BLaER1 (cell line): ENCODE measurements around the gene CLEC2D.
A peak's percentile ranks its signal among the peaks of the same experiment; 100 is the strongest.
"Not testable (repeated sequence)": the region's sequence is repeated elsewhere in the genome, so short reads cannot be mapped to it uniquely, and the experiment has no call there.

Source experiments
- H3K27ac ChIP-seq: shearing (Covaris generic); formaldehyde crosslinking; 2 replicates; pipeline ENCODE4 v1.8.1; 2022
- H3K27me3 ChIP-seq: shearing (Covaris generic); formaldehyde crosslinking; 2 replicates; pipeline ENCODE4 v1.8.1; 2022
- H3K36me3 ChIP-seq: shearing (Covaris generic); formaldehyde crosslinking; 2 replicates; pipeline ENCODE4 v1.8.1; 2022
- H3K4me1 ChIP-seq: shearing (Covaris generic); formaldehyde crosslinking; 2 replicates; pipeline ENCODE4 v1.8.1; 2022
- H3K4me2 ChIP-seq: shearing (Covaris generic); formaldehyde crosslinking; 2 replicates; pipeline ENCODE4 v1.8.1; 2022
- H3K4me3 ChIP-seq: shearing (Covaris generic); formaldehyde crosslinking; 2 replicates; pipeline ENCODE4 v1.8.1; 2022
- H3K9ac ChIP-seq: shearing (Covaris generic); formaldehyde crosslinking; 2 replicates; pipeline ENCODE4 v1.8.1; 2022
- H3K9me3 ChIP-seq: shearing (Covaris generic); formaldehyde crosslinking; 2 replicates; pipeline ENCODE4 v1.8.1; 2022
- H4K20me1 ChIP-seq: shearing (Covaris generic); formaldehyde crosslinking; 2 replicates; pipeline ENCODE4 v1.8.1; 2022
- Cebpa-rat ChIP-seq: shearing (Covaris generic); IDR thresholded peaks from 2 replicates; pipeline ENCODE4 v1.8.1; 2022

Gene CLEC2D

DNA sequence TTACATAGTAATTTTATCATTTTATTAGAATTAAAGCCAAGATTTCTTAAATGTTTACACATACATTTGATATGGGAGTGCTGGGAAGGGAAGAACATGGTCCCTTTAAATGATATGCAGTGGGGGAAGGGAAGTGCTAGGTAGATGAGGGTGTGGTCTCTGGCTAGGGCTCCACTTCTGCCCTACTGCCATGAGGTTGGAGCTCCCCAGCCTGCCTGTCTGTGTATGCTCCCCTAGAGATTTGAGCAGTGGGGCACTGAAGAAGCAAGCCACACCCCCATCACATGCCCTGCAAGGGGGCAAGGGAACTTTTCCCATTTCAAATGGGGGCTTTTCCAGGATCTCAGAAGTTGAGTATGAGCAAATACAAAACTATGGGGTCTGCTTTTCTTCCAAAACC lies 37.8 kb downstream of the CLEC2D start:
- Histone ChIP-seq H3K9me3 (peaks cover 11% of the 10 kb centered on the region), H3K4me2 (0 out of 2 replicates have a peak overlapping the region, but pooled peaks have one; percentile 21), H3K4me1 (peaks cover 19% of the 10 kb centered on the region), H3K27me3 (no peaks in the 10 kb centered on the region), H3K36me3 (no peaks in the 10 kb centered on the region), H3K4me3 (no peak overlapping the region), H4K20me1 (no peaks in the 10 kb centered on the region), H3K9ac (no peak overlapping the region), H3K27ac (no peak overlapping the region)
- TF ChIP-seq Cebpa-rat, result no peak

GRCh38 chr12:9707864-9708808 lies 38.6 kb downstream of the CLEC2D start:
- peaks cover 22% of the 10 kb centered on the region for H3K4me1 ChIP-seq
- H3K9me3 ChIP-seq, result peaks cover 11% of the 10 kb centered on the region
- H4K20me1 ChIP-seq, result no peaks in the 10 kb centered on the region
- H3K36me3 ChIP-seq, result no peaks in the 10 kb centered on the region
- H3K4me3 ChIP-seq, result no peak overlapping the region
- H3K4me2 ChIP-seq, result 0 out of 2 replicates have a peak overlapping the region, but pooled peaks have one; percentile 21
- no peak overlapping the region for H3K27ac ChIP-seq
- TF ChIP-seq Cebpa-rat, result no peak
- H3K27me3 ChIP-seq, result no peaks in the 10 kb centered on the region
- no peak overlapping the region for H3K9ac ChIP-seq

DNA sequence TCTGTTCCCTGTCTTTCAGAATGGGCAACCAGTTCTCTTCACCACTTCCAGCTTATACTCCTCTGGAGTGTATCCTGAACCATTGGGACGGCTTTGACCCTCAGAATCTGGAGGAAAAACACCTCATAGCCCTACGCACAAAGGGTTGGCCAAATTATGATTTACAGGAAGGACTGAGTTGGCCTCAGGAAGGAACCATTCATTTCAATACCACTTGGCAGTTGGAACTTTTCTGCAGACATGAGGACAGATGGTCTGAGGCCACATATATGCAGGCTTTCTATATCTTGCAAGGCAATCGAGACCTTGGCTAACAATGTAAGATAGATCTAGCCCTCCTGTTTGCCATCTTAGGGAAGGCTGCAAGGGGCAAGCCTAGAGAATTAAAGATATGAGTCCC lies 39.3 kb downstream of the CLEC2D start:
- Histone ChIP-seq H3K27me3 (no peaks in the 10 kb centered on the region), H3K36me3 (no peaks in the 10 kb centered on the region), H3K9me3 (peaks cover 11% of the 10 kb centered on the region), H3K4me3 (no peak overlapping the region), H3K4me1 (peaks cover 27% of the 10 kb centered on the region), H3K4me2 (no peak overlapping the region), H3K27ac (no peak overlapping the region), H4K20me1 (no peaks in the 10 kb centered on the region), H3K9ac (no peak overlapping the region)
- no peak for TF ChIP-seq Cebpa-rat

DNA sequence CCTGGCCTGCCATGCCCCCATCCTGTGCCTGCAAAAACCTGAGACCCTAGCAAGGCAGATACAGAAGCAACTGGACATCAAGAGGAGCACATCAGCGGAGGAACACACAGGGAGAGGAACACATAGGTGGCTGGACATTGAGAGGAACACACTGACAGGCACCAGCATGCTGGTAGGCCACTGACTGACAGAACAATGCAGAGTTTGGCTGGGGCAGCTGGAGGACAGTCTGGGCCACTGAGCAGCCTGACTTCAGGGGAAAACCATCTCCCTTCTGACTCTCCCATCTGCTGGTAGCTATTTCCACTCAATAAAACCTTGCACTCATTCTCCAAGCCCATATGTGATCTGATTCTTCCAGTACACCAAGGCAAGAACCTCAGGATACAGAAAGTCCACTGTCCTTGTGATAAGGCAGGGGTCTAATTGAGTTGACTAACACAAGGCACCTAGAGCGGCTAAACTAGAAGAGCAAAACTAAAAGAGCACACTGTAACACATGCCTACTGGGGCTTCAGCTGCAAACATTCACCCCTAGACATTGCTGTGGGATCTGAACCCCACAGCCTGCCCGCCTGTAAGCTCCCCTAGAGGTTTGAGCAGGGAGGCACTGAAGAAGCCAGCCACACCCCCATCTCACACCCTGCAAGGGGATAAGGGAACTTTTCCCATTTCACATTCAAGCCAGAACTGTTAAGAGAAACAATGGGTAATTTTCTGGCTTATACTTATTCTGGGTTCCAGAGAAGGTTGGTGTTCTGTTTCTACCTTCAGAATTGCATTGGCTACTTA lies 41.3 kb downstream of the CLEC2D start:
- no peak overlapping the region for H3K27ac ChIP-seq
- no peaks in the 10 kb centered on the region for H4K20me1 ChIP-seq
- peaks cover 44% of the 10 kb centered on the region for H3K4me1 ChIP-seq
- no peak for TF ChIP-seq Cebpa-rat
- no peaks in the 10 kb centered on the region for H3K9me3 ChIP-seq
- no peak overlapping the region for H3K9ac ChIP-seq
- no peaks in the 10 kb centered on the region for H3K27me3 ChIP-seq
- H3K36me3 ChIP-seq, result no peaks in the 10 kb centered on the region
- H3K4me2 ChIP-seq, result no peak overlapping the region
- no peak overlapping the region for H3K4me3 ChIP-seq

GRCh38 chr12:9711664-9712063 lies 42.2 kb downstream of the CLEC2D start:
- Histone ChIP-seq H3K4me2 (no peak overlapping the region), H3K4me3 (no peak overlapping the region), H3K27me3 (no peaks in the 10 kb centered on the region), H3K36me3 (no peaks in the 10 kb centered on the region), H4K20me1 (no peaks in the 10 kb centered on the region), H3K27ac (no peak overlapping the region), H3K9ac (no peak overlapping the region), H3K9me3 (no peaks in the 10 kb centered on the region), H3K4me1 (peaks cover 40% of the 10 kb centered on the region)
- no peak for TF ChIP-seq Cebpa-rat

DNA sequence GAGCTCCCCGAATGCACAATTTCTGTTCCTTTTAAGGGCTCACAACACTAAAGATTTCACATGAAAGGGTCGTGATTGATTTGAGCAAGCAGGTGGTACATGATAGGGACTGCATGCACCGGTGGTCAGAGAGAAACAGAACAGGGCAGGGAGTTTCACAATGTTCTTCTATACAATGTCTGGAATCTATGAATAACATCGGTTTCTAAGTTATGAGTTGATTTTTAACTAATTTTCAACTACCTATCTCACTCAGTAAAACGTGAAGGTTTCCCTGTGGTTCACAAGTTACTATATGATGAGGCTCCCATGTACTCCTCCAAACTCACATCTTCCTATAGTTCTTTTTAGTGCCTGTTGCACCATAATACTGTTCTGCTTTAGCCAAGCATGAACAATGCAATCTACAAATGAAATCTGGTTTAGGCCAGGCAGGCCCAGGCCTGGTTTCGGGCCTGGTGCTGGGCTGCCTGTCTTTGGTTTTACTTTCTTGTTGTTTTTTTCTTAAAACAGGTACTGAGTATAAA lies 43.6 kb downstream of the CLEC2D start:
- not testable (repeated sequence) for H3K4me3 ChIP-seq, H3K27ac ChIP-seq, H3K27me3 ChIP-seq, H4K20me1 ChIP-seq, H3K9me3 ChIP-seq, H3K36me3 ChIP-seq, H3K9ac ChIP-seq
- Histone ChIP-seq H3K4me1 (peaks cover 39% of the 10 kb centered on the region), H3K4me2 (peak overlapping the region; percentile 25; the same call in 1 of the 2 replicates)
- TF ChIP-seq Cebpa-rat, result 0 out of 2 replicates have a peak, but pooled peaks have one; percentile 9

DNA sequence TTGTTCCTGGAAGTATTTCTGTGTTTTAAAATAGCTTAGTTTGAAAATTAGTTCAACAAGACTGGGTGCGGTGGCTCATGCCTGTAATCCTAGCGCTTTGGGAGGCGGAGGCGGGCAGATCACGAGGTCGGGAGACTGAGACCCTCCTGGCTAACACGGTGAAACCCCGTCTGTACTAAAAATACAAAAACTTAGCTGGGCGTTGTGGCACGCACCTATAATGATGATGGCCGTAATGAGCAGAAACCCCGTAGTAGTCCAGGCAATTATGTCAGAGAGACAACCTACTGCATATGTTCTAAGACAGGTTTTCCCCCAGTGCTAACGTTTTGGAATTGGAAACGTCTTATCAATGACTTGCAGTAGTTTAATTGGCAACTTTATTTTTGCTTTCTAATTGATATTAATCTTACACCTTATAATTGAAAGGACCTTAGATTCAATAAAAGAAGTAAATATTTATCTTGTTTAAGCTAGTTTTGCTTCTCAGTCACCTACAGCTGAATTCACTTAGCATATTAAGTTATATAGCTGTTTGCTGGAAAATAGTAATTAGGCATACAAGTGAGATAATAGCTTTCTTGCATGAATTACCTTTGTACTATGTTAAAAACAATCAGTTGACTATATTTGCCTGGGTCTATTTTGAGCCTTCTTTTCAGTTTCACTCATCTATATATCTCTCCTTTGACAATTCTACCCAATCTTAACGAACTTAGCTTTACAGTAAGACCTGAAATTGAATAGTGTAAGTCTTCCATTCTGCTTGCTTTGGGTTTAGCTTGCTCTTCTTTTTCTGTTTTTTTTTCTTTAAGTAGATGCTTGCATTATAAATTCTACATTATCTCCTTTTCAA lies 47.8 kb downstream of the CLEC2D start:
- no peaks in the 10 kb centered on the region for H3K36me3 ChIP-seq
- H3K4me1 ChIP-seq, result peaks cover 67% of the 10 kb centered on the region
- no peaks in the 10 kb centered on the region for H3K27me3 ChIP-seq
- H4K20me1 ChIP-seq, result no peaks in the 10 kb centered on the region
- no peak for TF ChIP-seq Cebpa-rat
- no peak overlapping the region for H3K27ac ChIP-seq
- H3K9ac ChIP-seq, result no peak overlapping the region
- no peaks in the 10 kb centered on the region for H3K9me3 ChIP-seq
- H3K4me2 ChIP-seq, result no peak overlapping the region; the same call in 1 of the 2 replicates
- H3K4me3 ChIP-seq, result no peak overlapping the region

- H3K9ac ChIP-seq, result no peak overlapping the region
- no peak for TF ChIP-seq Cebpa-rat
- peaks cover 59% of the 10 kb centered on the region for H3K4me1 ChIP-seq
- no peak overlapping the region for H3K27ac ChIP-seq
- no peaks in the 10 kb centered on the region for H3K36me3 ChIP-seq
- no peak overlapping the region for H3K4me2 ChIP-seq
- no peaks in the 10 kb centered on the region for H3K9me3 ChIP-seq
- H3K27me3 ChIP-seq, result no peaks in the 10 kb centered on the region
- H4K20me1 ChIP-seq, result no peaks in the 10 kb centered on the region
- no peak overlapping the region for H3K4me3 ChIP-seq
Observed at GRCh38 chr12:9718968-9719367, 49.5 kb downstream of the CLEC2D start.

GRCh38 chr12:9719790-9720189 lies 50.3 kb downstream of the CLEC2D start:
- Histone ChIP-seq H3K4me1 (peaks cover 51% of the 10 kb centered on the region), H3K4me3 (no peak overlapping the region), H4K20me1 (no peaks in the 10 kb centered on the region), H3K9me3 (no peaks in the 10 kb centered on the region), H3K9ac (no peak overlapping the region), H3K27me3 (no peaks in the 10 kb centered on the region), H3K27ac (no peak overlapping the region), H3K36me3 (no peaks in the 10 kb centered on the region), H3K4me2 (no peak overlapping the region)
- TF ChIP-seq Cebpa-rat, result no peak
